Measurements from ENCODE around the gene TMEM266.

DNA sequence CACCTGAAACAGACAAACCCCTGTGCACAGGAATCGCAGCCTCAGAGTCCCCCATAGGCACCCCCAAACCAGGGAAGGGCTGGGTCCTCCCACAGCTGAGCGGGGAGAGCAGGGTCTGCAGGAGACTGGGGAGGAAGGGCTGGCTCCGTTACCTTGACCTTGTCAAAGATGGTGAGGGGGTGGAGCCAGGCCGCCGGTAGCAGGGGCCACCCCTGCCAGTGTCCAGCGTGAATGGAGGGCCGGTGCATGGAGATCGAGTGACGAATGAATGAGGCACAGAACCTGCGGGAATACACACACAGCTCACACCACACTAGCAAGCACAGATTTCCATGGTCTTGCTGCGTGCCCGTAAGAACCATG, 102.2 kb downstream of the TMEM266 start:
- TF ChIP-seq, protein P1, sequence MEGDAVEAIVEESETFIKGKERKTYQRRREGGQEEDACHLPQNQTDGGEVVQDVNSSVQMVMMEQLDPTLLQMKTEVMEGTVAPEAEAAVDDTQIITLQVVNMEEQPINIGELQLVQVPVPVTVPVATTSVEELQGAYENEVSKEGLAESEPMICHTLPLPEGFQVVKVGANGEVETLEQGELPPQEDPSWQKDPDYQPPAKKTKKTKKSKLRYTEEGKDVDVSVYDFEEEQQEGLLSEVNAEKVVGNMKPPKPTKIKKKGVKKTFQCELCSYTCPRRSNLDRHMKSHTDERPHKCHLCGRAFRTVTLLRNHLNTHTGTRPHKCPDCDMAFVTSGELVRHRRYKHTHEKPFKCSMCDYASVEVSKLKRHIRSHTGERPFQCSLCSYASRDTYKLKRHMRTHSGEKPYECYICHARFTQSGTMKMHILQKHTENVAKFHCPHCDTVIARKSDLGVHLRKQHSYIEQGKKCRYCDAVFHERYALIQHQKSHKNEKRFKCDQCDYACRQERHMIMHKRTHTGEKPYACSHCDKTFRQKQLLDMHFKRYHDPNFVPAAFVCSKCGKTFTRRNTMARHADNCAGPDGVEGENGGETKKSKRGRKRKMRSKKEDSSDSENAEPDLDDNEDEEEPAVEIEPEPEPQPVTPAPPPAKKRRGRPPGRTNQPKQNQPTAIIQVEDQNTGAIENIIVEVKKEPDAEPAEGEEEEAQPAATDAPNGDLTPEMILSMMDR (IDR thresholded peaks at IDR 0.05; ENCODE audit: low read depth, low read length): no peak
- no peak for TF ChIP-seq POLR2A (IDR thresholded peaks at IDR 0.05; ENCODE audit: extremely low read depth, insufficient read length)
- TF ChIP-seq, protein P2, sequence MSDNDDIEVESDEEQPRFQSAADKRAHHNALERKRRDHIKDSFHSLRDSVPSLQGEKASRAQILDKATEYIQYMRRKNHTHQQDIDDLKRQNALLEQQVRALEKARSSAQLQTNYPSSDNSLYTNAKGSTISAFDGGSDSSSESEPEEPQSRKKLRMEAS (IDR thresholded peaks at IDR 0.05; ENCODE audit: low read depth, low read length): no peak
